ENCODE results near the gene BRMS1. TPM values are rescaled to one million over a fixed set of nuclear protein-coding genes. Genes with fewer than 3 reads are reported as not detected.

Gene BRMS1
- total RNA-seq, 5 donors from 2014 or later (not counting 1 experiment from before 2014, with no cell fraction given) = 42.9 to 58.8 (median 54.8) TPM

GRCh38 chr11:66315921-66316811, 28.7 kb downstream of the BRMS1 start:
- peak overlapping the region; percentile 85 to 99 for H3K27ac Mint-ChIP-seq
- ChIA-PET POLR2A (interaction anchor here in 1 of 2 donors (0.6 to 1.0 kb wide), 2 partner anchors 27 to 329 kb away, joined by 3 to 4 read pairs; partner anchors contain the start of gene YIF1A), CTCF (no interaction called here)
- WGBS (ENCODE audit: insufficient coverage) = 78% methylated on average over 52 of the region's 52 CpGs
- DNase-seq (peak in 7 of 35 experiments; percentile 18 to 43 (median 29)), ATAC-seq (replicated peaks in 1 of 4) (no peak)
- no peaks in the 10 kb centered on the region for H3K36me3 Mint-ChIP-seq
- Histone ChIP-seq H3K27ac (ENCODE audit: low read length) (peak overlapping the region; percentile 49), H3K36me3 (ENCODE audit: control insufficient read depth in 2 of 2, extremely low read depth in 1 of 2, insufficient read depth in 1 of 2, low read length in 1 of 2) (no peaks in the 10 kb centered on the region), H3K9me3 (no peaks in the 10 kb centered on the region), H3K4me3 (ENCODE audit: control insufficient read depth in 1 of 2, extremely low read depth in 1 of 2, low read length in 1 of 2) (peak overlapping the region; percentile 39 to 71), H3K4me1 (ENCODE audit: control insufficient read depth in 1 of 2, extremely low read depth in 1 of 2, insufficient read depth in 2 of 2, low read length in 2 of 2) (peaks cover 25 to 78% of the 10 kb centered on the region in 2 experiments), H3K27me3 (replicated peaks in 1 of 2; ENCODE audit: control insufficient read depth in 2 of 2, extremely low read depth in 1 of 2, insufficient read depth in 2 of 2, low read length in 1 of 2) (peaks cover 0 to 14% of the 10 kb centered on the region in 2 experiments)
- peaks cover 0 to 2% of the 10 kb centered on the region in 2 donors for H3K27me3 Mint-ChIP-seq
- H3K4me3 Mint-ChIP-seq = peak overlapping the region; percentile 11 to 73 (median 72)
- H3K4me1 Mint-ChIP-seq = peaks cover 56 to 64% (median 59%) of the 10 kb centered on the region in 3 donors
- H3K9me3 Mint-ChIP-seq = peaks cover 0 to 4% (median 0%) of the 10 kb centered on the region in 3 donors

GRCh38 chr11:66315498-66315885, 29.4 kb downstream of the BRMS1 start:
- Histone ChIP-seq H3K4me3 (ENCODE audit: control insufficient read depth in 1 of 2, extremely low read depth in 1 of 2, low read length in 1 of 2) (peak overlapping the region; percentile 39 to 71), H3K36me3 (ENCODE audit: control insufficient read depth in 2 of 2, extremely low read depth in 1 of 2, insufficient read depth in 1 of 2, low read length in 1 of 2) (no peaks in the 10 kb centered on the region), H3K27ac (ENCODE audit: low read length) (peak overlapping the region; percentile 49), H3K9me3 (no peaks in the 10 kb centered on the region), H3K27me3 (replicated peaks in 1 of 2; ENCODE audit: control insufficient read depth in 2 of 2, extremely low read depth in 1 of 2, insufficient read depth in 2 of 2, low read length in 1 of 2) (peaks cover 0 to 14% of the 10 kb centered on the region in 2 experiments), H3K4me1 (ENCODE audit: control insufficient read depth in 1 of 2, extremely low read depth in 1 of 2, insufficient read depth in 2 of 2, low read length in 2 of 2) (peaks cover 25 to 79% of the 10 kb centered on the region in 2 experiments)
- no peak for ATAC-seq (replicated peaks in 1 of 4)
- H3K4me1 Mint-ChIP-seq = peaks cover 56 to 64% (median 57%) of the 10 kb centered on the region in 3 donors
- DNase-seq = no peak
- H3K36me3 Mint-ChIP-seq = no peaks in the 10 kb centered on the region
- H3K9me3 Mint-ChIP-seq = peaks cover 0 to 4% (median 0%) of the 10 kb centered on the region in 3 donors
- CTCF ChIA-PET = no interaction called here
- H3K27ac Mint-ChIP-seq = peak overlapping the region; percentile 85 to 99
- POLR2A ChIA-PET = interaction anchor here in 1 of 2 donors (0.6 kb wide), 1 partner anchor 330 kb away, joined by 3 read pairs; no protein-coding TSS in a partner anchor
- WGBS (ENCODE audit: insufficient coverage) = 88% methylated on average over 13 of the region's 14 CpGs
- peak overlapping the region; percentile 34 to 73 (median 72) for H3K4me3 Mint-ChIP-seq
- peaks cover 0 to 2% of the 10 kb centered on the region in 2 donors for H3K27me3 Mint-ChIP-seq

GRCh38 chr11:66314561-66315497, 30.1 kb downstream of the BRMS1 start:
- H3K27me3 ChIP-seq (replicated peaks in 1 of 2; ENCODE audit: control insufficient read depth in 2 of 2, extremely low read depth in 1 of 2, insufficient read depth in 2 of 2, low read length in 1 of 2) = peaks cover 0 to 14% of the 10 kb centered on the region in 2 experiments
- Mint-ChIP-seq H3K27me3 (peaks cover 0 to 2% of the 10 kb centered on the region in 2 donors), H3K27ac (peak overlapping the region; percentile 89 to 99), H3K4me1 (peaks cover 51 to 59% (median 52%) of the 10 kb centered on the region in 3 donors), H3K36me3 (no peaks in the 10 kb centered on the region), H3K4me3 (peak overlapping the region; percentile 34 to 85 (median 73)), H3K9me3 (no peaks in the 10 kb centered on the region)
- H3K4me1 ChIP-seq (ENCODE audit: control insufficient read depth in 1 of 2, extremely low read depth in 1 of 2, insufficient read depth in 2 of 2, low read length in 2 of 2) = peaks cover 25 to 79% of the 10 kb centered on the region in 2 experiments
- H3K9me3 ChIP-seq = no peaks in the 10 kb centered on the region
- CTCF ChIA-PET = no interaction called here
- 79% methylated on average over 16 of the region's 17 CpGs for WGBS (ENCODE audit: insufficient coverage)
- H3K4me3 ChIP-seq (ENCODE audit: control insufficient read depth in 1 of 2, extremely low read depth in 1 of 2, low read length in 1 of 2) = peak overlapping the region; percentile 58 to 71
- POLR2A ChIA-PET = interaction anchor here in 1 of 2 donors (0.6 kb wide), 1 partner anchor 331 kb away, joined by 3 read pairs; no protein-coding TSS in a partner anchor
- H3K27ac ChIP-seq (ENCODE audit: low read length) = peak overlapping the region; percentile 90
- ATAC-seq (replicated peaks in 1 of 4) (no peak), DNase-seq (no peak)
- H3K36me3 ChIP-seq (ENCODE audit: control insufficient read depth in 2 of 2, extremely low read depth in 1 of 2, insufficient read depth in 1 of 2, low read length in 1 of 2) = no peaks in the 10 kb centered on the region

GRCh38 chr11:66314186-66314501, 30.8 kb downstream of the BRMS1 start:
- Mint-ChIP-seq H3K27me3 (peaks cover 0 to 2% of the 10 kb centered on the region in 2 donors), H3K9me3 (no peaks in the 10 kb centered on the region), H3K36me3 (no peaks in the 10 kb centered on the region), H3K4me1 (peaks cover 44 to 52% (median 47%) of the 10 kb centered on the region in 3 donors), H3K27ac (peak overlapping the region; percentile 89 to 99), H3K4me3 (peak overlapping the region; percentile 56 to 85 (median 73))
- Histone ChIP-seq H3K27me3 (replicated peaks in 1 of 2; ENCODE audit: control insufficient read depth in 2 of 2, extremely low read depth in 1 of 2, insufficient read depth in 2 of 2, low read length in 1 of 2) (peaks cover 0 to 14% of the 10 kb centered on the region in 2 experiments), H3K36me3 (ENCODE audit: control insufficient read depth in 2 of 2, extremely low read depth in 1 of 2, insufficient read depth in 1 of 2, low read length in 1 of 2) (no peaks in the 10 kb centered on the region), H3K4me3 (ENCODE audit: control insufficient read depth in 1 of 2, extremely low read depth in 1 of 2, low read length in 1 of 2) (peak overlapping the region; percentile 58 to 71), H3K9me3 (no peaks in the 10 kb centered on the region), H3K27ac (ENCODE audit: low read length) (peak overlapping the region; percentile 90), H3K4me1 (ENCODE audit: control insufficient read depth in 1 of 2, extremely low read depth in 1 of 2, insufficient read depth in 2 of 2, low read length in 2 of 2) (peaks cover 25 to 73% of the 10 kb centered on the region in 2 experiments)
- WGBS (ENCODE audit: insufficient coverage) = no CpG with 5 or more reads among the region's 1 CpG
- ChIA-PET CTCF (no interaction called here), POLR2A (no interaction called here)
- DNase-seq (no peak), ATAC-seq (replicated peaks in 1 of 4) (no peak)

GRCh38 chr11:66313321-66314185, 31.4 kb downstream of the BRMS1 start:
- ATAC-seq (replicated peaks in 1 of 4) (no peak), DNase-seq (no peak)
- H3K27ac Mint-ChIP-seq = peak overlapping the region; percentile 93 to 99
- Histone ChIP-seq H3K4me1 (ENCODE audit: control insufficient read depth in 1 of 2, extremely low read depth in 1 of 2, insufficient read depth in 2 of 2, low read length in 2 of 2) (peaks cover 19 to 67% of the 10 kb centered on the region in 2 experiments), H3K36me3 (ENCODE audit: control insufficient read depth in 2 of 2, extremely low read depth in 1 of 2, insufficient read depth in 1 of 2, low read length in 1 of 2) (no peaks in the 10 kb centered on the region), H3K27ac (ENCODE audit: low read length) (peak overlapping the region; percentile 90), H3K9me3 (no peaks in the 10 kb centered on the region), H3K27me3 (replicated peaks in 1 of 2; ENCODE audit: control insufficient read depth in 2 of 2, extremely low read depth in 1 of 2, insufficient read depth in 2 of 2, low read length in 1 of 2) (peaks cover 0 to 14% of the 10 kb centered on the region in 2 experiments), H3K4me3 (ENCODE audit: control insufficient read depth in 1 of 2, extremely low read depth in 1 of 2, low read length in 1 of 2) (peak overlapping the region; percentile 58 to 71)
- no peaks in the 10 kb centered on the region for H3K9me3 Mint-ChIP-seq
- H3K36me3 Mint-ChIP-seq = no peaks in the 10 kb centered on the region
- POLR2A ChIA-PET = interaction anchor here (0.6 to 1.3 kb wide), 5 partner anchors 25 to 811 kb away, joined by 3 to 8 read pairs (median 6); partner anchors contain the start of genes BRMS1 (in 1 of the 2) and YIF1A (in 1 of the 2)
- H3K4me1 Mint-ChIP-seq = peaks cover 38 to 46% (median 41%) of the 10 kb centered on the region in 3 donors
- 58% methylated on average over 24 of the region's 38 CpGs for WGBS (ENCODE audit: insufficient coverage)
- H3K4me3 Mint-ChIP-seq = peak overlapping the region; percentile 73 to 90 (median 85)
- CTCF ChIA-PET = interaction anchor here (0.6 to 3.2 kb wide), 12 partner anchors 8 to 454 kb away, joined by 3 to 34 read pairs (median 5); partner anchors contain the start of genes BRMS1 (in 1 of the 2), DPP3 (in 1 of the 2), RBM4B (in 1 of the 2) and YIF1A (in 1 of the 2)
- H3K27me3 Mint-ChIP-seq = peaks cover 0 to 2% of the 10 kb centered on the region in 2 donors

Data from T-cell (primary cell).